H1 (cell line): ENCODE results near the gene ZNF768. TPM values are rescaled to one million over a fixed set of nuclear protein-coding genes. Genes with fewer than 3 reads are reported as not detected.

Experiments
- BACH1 ChIP-seq: IDR thresholded peaks from 2 replicates; pipeline ENCODE4 v1.6.1; 2012; ENCODE audit warnings: low read length, improper control_type of control experiment
- BCL11A ChIP-seq, 2 experiments: IDR thresholded peaks; one replicate each; pipeline ENCODE4 v1.6.1; 2011; ENCODE audit warnings: low read depth in 2 of 2, low read length in 2 of 2, mild to moderate bottlenecking in 2 of 2
- CHD1 ChIP-seq: IDR thresholded peaks from 2 replicates; pipeline ENCODE4 v1.6.1; 2012; ENCODE audit warnings: low read depth, low read length, improper control_type of control experiment
- CREB1 ChIP-seq: IDR thresholded peaks from 2 replicates; pipeline ENCODE4 v1.6.1; 2012; ENCODE audit warnings: inconsistent platforms
- EGR1 ChIP-seq: IDR thresholded peaks from 2 replicates; pipeline ENCODE4 v1.6.1; 2011; ENCODE audit warnings: low read depth, low read length, borderline replicate concordance
- FOSL1 ChIP-seq: IDR thresholded peaks from 2 replicates; pipeline ENCODE4 v1.6.1; 2011; ENCODE audit warnings: mild to moderate bottlenecking, low read depth, low read length, moderate library complexity; ENCODE audit not compliant: insufficient read depth
- MAFK ChIP-seq: IDR thresholded peaks from 2 replicates; pipeline ENCODE4 v1.6.1; 2012; ENCODE audit warnings: low read depth, mild to moderate bottlenecking, improper control_type of control experiment, low read length
- PHF8 ChIP-seq: fragments of 200-600 bp; sonication (generic); conservative IDR thresholded peaks from 2 replicates; pipeline ENCODE4 v1.7.1; 2012; ENCODE audit warnings: low read depth, mild to moderate bottlenecking, inconsistent platforms, low read length, moderate library complexity
- POLR2A ChIP-seq, 2 experiments: IDR thresholded peaks; 1 replicate in 1 of 2; 2 replicates in 1 of 2; pipeline ENCODE4 v1.6.1; 2011; ENCODE audit warnings: low read depth in 2 of 2, low read length in 2 of 2, mild to moderate bottlenecking in 2 of 2; ENCODE audit errors: control extremely low read depth in 1 of 2
- POLR2AphosphoS5 ChIP-seq: IDR thresholded peaks from 2 replicates; pipeline ENCODE4 v1.6.1; 2011; ENCODE audit warnings: low read depth, low read length
- RNF2 ChIP-seq: fragments of 200-900, 300-1000 bp; sonication (generic); IDR thresholded peaks from 2 replicates; pipeline ENCODE4 v1.7.1; 2016; ENCODE audit warnings: borderline replicate concordance, low read depth, mild to moderate bottlenecking, antibody characterized with exemption, low read length; ENCODE audit not compliant: poor library complexity, severe bottlenecking; ENCODE audit errors: missing control alignments
- SP4 ChIP-seq: IDR thresholded peaks from 2 replicates; pipeline ENCODE4 v1.6.1; 2012; ENCODE audit warnings: low read length, inconsistent platforms
- SUZ12 ChIP-seq: fragments of 200-600 bp; sonication (generic); IDR thresholded peaks from 2 replicates; pipeline ENCODE4 v1.6.1; 2012; ENCODE audit warnings: mild to moderate bottlenecking, inconsistent platforms, low read length, moderate library complexity, mixed read lengths
- TAF1 ChIP-seq: IDR thresholded peaks from 2 replicates; pipeline ENCODE4 v1.6.1; 2011; ENCODE audit warnings: mild to moderate bottlenecking, low read depth, low read length
- TAF7 ChIP-seq: optimal IDR thresholded peaks from 2 replicates; pipeline ENCODE3; 2011; ENCODE audit warnings: low read depth, mild to moderate bottlenecking, inconsistent platforms, low read length, moderate library complexity, borderline replicate concordance
- TBP ChIP-seq: IDR thresholded peaks from 2 replicates; pipeline ENCODE4 v1.6.1; 2011; ENCODE audit warnings: low read depth, low read length, improper control_type of control experiment
- polyA plus RNA-seq, 7 experiments: library from polyadenylated mRNA; depleted of rRNA in 3 of 7; stranded (reverse) in 5 of 7; unstranded in 2 of 7; fragments of >200 nt in 5 of 7; fragments of 200-250 nt in 2 of 7; gene quantifications; 1 replicate in 5 of 7; 2 replicates in 1 of 7; 4 replicates in 1 of 7; pipeline versions ENCODE4 v1.2.1 to v1.2.3, GENCODE V29; 2011 to 2013; ENCODE audit warnings: missing spikeins in 2 of 7, mixed read lengths in 2 of 7
- total RNA-seq: library from RNA; stranded (reverse); fragmentation: NEBNext Ultra II Directional; extraction: Animal tissue kit (Norgen Biotek cat#: 25700); gene quantifications from 2 replicates; pipeline ENCODE4 v1.2.1, GENCODE V29; 2021
- TF ChIP-seq, protein P1 (sequence below): IDR thresholded peaks from 2 replicates; pipeline ENCODE4 v1.6.1; 2011; ENCODE audit warnings: low read length, improper control_type of control experiment
- TF ChIP-seq, protein P2 (sequence below): IDR thresholded peaks from 2 replicates; pipeline ENCODE4 v1.6.1; 2012; ENCODE audit warnings: inconsistent platforms
- TF ChIP-seq, protein P3 (sequence below): IDR thresholded peaks from 2 replicates; pipeline ENCODE4 v1.6.1; 2012; ENCODE audit warnings: low read length, inconsistent platforms

The ZNF768 gene
- total and polyA plus RNA-seq, 2 of the 8 experiments (the other 6 are each of a cell fraction or from before 2014, with no cell fraction given): 36.1 to 47.7 TPM

DNA sequence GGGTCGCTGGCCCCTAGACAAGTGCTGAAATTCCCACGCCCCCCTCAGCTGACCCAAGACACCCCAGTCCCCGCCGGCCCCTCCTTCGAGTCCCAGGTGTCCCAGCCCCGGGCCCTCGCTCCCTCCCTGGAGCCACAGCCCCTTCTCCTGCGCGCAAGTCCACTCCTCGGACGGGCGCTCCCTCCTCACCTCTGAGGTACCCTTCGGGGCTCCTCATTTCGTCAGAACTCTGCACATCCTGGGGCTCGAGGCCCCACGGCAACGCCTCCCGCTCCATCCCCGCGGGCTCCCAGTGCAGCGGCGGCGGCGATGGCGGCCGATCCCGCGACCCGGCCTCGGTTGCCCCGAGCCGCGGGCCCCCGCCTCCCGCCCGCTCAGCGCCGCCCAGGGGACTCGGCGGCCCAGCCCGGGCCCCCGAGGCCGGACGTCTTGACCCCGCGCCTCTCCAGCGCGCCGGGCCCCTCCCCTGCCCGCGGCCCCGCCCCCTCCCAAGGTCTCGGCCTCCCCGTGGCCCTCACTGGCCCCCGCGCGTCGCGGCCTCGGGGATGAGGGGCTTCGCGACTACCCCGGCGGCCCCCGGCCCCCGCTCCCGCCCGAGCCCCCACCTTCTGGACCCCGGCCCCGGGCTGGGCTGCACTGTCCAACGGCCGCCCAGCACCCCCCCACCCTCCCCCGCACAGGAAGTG lies at the start of gene ZNF768 (continued):
- TF ChIP-seq, protein P1, sequence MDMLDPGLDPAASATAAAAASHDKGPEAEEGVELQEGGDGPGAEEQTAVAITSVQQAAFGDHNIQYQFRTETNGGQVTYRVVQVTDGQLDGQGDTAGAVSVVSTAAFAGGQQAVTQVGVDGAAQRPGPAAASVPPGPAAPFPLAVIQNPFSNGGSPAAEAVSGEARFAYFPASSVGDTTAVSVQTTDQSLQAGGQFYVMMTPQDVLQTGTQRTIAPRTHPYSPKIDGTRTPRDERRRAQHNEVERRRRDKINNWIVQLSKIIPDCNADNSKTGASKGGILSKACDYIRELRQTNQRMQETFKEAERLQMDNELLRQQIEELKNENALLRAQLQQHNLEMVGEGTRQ: peak; percentile 34; the same call in 1 of the 2 replicates
- TF ChIP-seq PHF8: peak; percentile 58
- peak; percentile 43 for TF ChIP-seq TAF7
- TF ChIP-seq POLR2AphosphoS5: 0 out of 2 replicates have a peak, but pooled peaks have one; percentile 24
- no peak for TF ChIP-seq FOSL1
- TF ChIP-seq POLR2A (IDR thresholded peaks at IDR 0.05; ENCODE audit: control extremely low read depth in 1 of 2, low read depth in 2 of 2, low read length in 2 of 2): no peak
- peak; percentile 56 for TF ChIP-seq TAF1
- no peak for TF ChIP-seq EGR1
- TF ChIP-seq SUZ12: no peak
- 0 out of 2 replicates have a peak, but pooled peaks have one; percentile 12 for TF ChIP-seq CREB1
- TF ChIP-seq, protein P2, sequence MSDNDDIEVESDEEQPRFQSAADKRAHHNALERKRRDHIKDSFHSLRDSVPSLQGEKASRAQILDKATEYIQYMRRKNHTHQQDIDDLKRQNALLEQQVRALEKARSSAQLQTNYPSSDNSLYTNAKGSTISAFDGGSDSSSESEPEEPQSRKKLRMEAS: peak; percentile 78; the same call in 1 of the 2 replicates
- TF ChIP-seq, protein P3, sequence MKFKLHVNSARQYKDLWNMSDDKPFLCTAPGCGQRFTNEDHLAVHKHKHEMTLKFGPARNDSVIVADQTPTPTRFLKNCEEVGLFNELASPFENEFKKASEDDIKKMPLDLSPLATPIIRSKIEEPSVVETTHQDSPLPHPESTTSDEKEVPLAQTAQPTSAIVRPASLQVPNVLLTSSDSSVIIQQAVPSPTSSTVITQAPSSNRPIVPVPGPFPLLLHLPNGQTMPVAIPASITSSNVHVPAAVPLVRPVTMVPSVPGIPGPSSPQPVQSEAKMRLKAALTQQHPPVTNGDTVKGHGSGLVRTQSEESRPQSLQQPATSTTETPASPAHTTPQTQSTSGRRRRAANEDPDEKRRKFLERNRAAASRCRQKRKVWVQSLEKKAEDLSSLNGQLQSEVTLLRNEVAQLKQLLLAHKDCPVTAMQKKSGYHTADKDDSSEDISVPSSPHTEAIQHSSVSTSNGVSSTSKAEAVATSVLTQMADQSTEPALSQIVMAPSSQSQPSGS: no peak
- TF ChIP-seq BCL11A (IDR thresholded peaks at IDR 0.05; ENCODE audit: low read depth in 2 of 2, low read length in 2 of 2): no peak
- no peak for TF ChIP-seq CHD1
- TF ChIP-seq RNF2: no peak
- no peak for TF ChIP-seq SP4
- peak; percentile 26; the same call in 1 of the 2 replicates for TF ChIP-seq TBP
- 0 out of 2 replicates have a peak, but pooled peaks have one; percentile 7 for TF ChIP-seq BACH1
- TF ChIP-seq MAFK: no peak
